Nucleus accumbens (tissue), 56 donors: ENCODE measurements around the gene CD82.
"Not testable (repeated sequence)": the region's sequence is repeated elsewhere in the genome, so short reads cannot be mapped to it uniquely, and the experiment has no call there.

ENCODE experiments used
- DNase-seq, 56 donors: peaks; one replicate each; lab custom pipeline; 2025; lab: John Stamatoyannopoulos, UW

Gene CD82

GRCh38 chr11:44627911-44628729, 62.7 kb downstream of the CD82 start:
- DNase-seq = peak in 54 of 56 donors; percentile 48 to 97 (median 91)

DNA sequence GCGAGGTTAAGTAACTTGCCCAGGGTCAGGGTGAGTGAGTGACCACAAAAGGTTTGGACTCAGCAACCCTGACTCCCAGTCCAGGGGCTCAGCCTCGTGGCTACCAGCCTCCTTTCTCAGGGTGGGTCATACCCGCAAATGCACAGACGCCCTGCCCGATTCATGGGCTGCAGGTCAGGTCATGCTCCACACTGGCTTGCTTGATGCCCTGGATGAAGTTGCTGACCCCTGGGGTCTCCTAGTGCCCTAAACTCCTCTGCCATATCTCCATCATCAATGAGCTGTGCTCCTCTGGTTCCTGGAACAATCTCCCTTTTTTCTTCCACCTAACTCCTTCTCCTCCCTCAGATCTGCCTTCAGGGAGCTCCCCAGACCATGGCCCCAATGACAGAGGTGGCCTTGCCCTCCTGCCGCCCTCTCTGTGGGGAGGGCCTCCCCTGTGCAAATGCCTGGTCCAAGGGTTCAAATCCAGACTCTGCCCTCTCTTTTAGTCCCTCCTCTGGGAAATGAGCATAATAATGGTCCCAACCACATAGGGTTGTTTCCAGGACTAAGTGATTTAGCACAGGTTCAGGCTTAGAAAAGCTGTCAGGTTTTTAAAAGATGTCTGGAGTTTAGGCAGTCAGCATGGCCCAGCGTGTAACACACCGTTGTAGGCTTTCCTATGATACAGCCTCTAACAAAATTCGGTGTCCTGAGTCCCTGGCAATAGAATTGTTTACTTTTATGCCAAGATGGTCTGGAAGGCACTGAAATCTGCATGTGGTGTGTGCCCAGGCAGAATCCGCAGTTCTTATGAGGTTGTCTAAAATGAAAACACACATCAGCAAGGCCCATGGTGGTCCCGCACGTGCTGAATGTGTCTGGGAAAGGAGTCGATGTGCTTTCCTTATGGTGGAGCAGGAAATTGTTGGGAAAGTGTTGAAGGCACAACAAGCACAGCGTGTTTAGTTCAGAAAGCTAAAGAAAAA, 63.6 kb downstream of the CD82 start:
- DNase-seq = no peak

- DNase-seq = peak in 11 of 56 donors; percentile 24 to 66 (median 36)
Observed at GRCh38 chr11:44629732-44630345, 64.4 kb downstream of the CD82 start.

GRCh38 chr11:44630511-44631210, 65.2 kb downstream of the CD82 start:
- DNase-seq = no peak

- no peak for DNase-seq
Observed at GRCh38 chr11:44631831-44632230, 66.4 kb downstream of the CD82 start.

DNA sequence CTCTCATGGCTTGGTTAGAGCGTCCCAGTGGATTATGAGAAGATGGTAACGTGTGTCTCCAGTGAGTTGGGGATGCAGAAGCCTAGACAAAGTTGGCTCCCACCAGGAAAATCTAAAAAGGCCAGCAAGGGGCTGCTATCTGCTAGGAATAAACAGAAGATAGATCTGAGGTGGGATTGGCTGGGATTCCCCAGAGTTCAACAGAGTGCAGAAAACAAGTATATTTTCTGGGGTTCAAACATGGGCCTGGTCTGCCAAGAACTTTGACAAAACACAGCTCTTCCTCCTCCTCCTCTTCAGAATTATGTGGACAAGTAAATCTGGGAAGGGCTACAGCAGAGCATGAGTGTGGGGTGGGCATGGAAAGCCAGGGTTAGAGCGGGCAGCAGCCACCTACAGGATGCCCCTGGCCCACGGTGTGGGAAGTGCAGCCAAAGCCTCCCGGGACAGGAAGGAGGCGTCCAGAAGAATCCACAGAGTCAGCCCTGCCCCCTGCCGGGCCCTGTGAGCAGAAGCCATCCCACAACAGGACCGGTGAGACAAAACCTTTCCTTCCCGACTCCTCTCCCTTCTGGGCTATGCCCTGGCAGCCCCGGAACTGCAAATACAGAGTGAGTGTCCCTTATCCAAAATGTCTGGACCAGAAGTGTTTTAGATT, 67.1 kb downstream of the CD82 start:
- peak in 15 of 56 donors; percentile 16 to 58 (median 30) for DNase-seq

- peak in 1 of 56 donors; percentile 26 for DNase-seq
Observed at GRCh38 chr11:44633641-44634040, 68.2 kb downstream of the CD82 start.

- DNase-seq = peak in 49 of 56 donors; percentile 34 to 98 (median 78)
Observed at GRCh38 chr11:44634401-44635281, 69.2 kb downstream of the CD82 start.

- DNase-seq = no peak
Observed at GRCh38 chr11:44637487-44637886, 72.0 kb downstream of the CD82 start.

DNA sequence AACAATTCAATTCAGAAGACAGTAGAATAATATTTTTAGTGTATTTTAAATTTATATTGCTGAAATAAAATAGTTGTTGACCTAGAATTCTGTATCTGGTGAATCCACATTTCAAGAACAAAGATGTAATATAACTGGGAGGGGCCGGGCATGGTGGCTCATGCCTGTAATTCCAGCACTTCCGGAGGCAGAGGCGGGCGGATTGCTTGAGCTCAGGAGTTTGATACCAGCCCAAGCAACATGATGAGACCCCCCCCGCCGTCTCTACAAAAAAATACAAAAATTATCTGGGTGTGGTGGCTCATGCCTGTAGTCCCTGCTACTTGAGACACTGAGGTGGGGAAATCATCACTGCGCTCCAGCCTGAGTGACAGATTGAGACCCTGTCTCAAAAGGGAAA, 72.6 kb downstream of the CD82 start:
- DNase-seq = no peak

GRCh38 chr11:44643217-44643616, 77.8 kb downstream of the CD82 start:
- DNase-seq = no peak

DNA sequence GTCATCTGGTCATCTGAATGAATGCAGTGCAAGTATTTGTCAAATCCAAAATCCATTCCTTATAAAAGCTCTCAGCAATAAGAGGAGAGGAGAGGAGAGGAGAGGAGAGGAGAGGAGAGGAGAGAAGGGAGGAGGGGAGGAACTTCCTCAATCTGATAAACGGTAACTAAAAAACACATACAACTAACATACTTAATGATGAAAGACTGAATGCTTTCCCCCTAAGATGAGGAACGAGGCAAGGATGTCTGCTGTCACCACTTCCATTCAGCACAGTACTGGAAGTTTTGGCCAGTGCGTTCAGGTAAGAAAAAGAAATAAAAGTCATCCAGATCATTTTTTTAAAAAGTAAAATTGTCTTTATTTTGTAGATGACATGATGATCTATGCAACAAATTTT, 80.4 kb downstream of the CD82 start:
- no peak for DNase-seq

GRCh38 chr11:44647255-44647955, 81.9 kb downstream of the CD82 start:
- not testable (repeated sequence) for DNase-seq

- no peak for DNase-seq
Observed at GRCh38 chr11:44648109-44648508, 82.6 kb downstream of the CD82 start.

DNA sequence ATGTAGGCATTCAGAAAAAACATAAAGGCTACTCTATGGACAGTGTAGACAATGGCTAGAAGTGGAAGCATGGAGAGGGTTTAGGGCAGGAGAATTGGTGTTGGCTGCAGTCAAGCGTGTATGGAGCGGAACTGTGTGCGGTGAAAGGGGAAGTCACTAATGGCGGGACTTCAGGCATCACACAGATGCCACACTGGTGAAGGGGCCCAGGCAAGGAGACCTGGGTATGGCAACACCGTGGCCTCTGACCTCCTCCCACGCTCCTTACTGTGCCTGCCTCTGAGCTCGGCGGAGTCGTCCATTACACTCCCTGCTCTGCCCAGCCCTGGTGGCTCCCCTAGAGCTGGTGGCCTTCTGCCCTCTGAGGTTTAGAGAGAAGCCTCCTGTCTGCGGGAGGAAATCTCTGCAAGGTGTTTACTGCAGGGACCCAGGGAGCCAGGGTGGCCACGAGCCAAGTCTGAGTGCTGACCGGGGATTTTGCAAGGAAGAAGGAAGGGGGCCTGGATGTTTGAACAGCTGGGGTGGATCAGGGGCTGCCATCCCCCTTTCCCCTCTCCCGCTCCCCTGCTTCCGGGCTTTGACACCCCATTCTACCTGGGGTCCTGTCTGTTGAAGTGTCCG, 86.2 kb downstream of the CD82 start:
- DNase-seq = no peak

GRCh38 chr11:44652901-44653644, 87.6 kb downstream of the CD82 start:
- DNase-seq = no peak

DNA sequence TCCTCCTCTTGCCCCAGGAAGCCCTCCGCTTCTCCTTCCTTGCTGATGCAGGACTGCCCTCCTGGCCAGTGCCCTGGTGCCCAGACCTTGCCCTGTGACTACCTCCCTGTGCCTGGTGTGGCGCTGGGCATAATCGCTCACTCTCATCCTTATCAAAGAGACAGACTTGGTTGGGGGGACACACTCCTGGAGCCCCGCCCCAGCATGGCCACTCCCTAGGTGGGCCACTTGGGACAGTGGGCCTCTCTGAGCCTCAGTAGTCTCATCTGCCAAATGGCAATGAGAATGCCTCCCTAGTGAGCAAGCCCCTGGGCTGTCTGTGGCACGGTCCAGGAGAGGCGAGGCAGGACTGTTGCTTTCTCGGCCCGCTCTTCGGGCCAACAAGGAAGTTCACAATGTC, 88.6 kb downstream of the CD82 start:
- no peak for DNase-seq
